GM12878 (cell line): ENCODE measurements around the gene TSEN54. TPM values are rescaled to one million over a fixed set of nuclear protein-coding genes. Genes with fewer than 3 reads are reported as not detected.
"Not testable (repeated sequence)": the region's sequence is repeated elsewhere in the genome, so short reads cannot be mapped to it uniquely, and the experiment has no call there.

Experiments
- ATAC-seq: fragments of 200-7000 bp; cut with Tn5 transposase; 3 replicates; pipeline ENCODE4 v1.9.1; 2020; ENCODE audit warnings: mild to moderate bottlenecking, moderate library complexity
- BruUV-seq: library from RNA; stranded (reverse); fragments of 400-500 nt; replicated peaks from 2 replicates; lab custom pipeline; 2021; lab: Mats Ljungman, UMichigan
- CTCF ChIA-PET: fragments of 300-600 bp; sonication (Branson Sonifier 250); formaldehyde crosslinking; extraction: SDS; loops from one replicate; lab custom pipeline; 2021; ENCODE audit warnings: inconsistent platforms; lab: Yijun Ruan, JAX
- POLR2A ChIA-PET: fragments of 350-600 bp; formaldehyde crosslinking; extraction: SDS; loops from one replicate; lab custom pipeline; 2021; ENCODE audit warnings: inconsistent platforms; lab: Charles Lee
- RAD21 ChIA-PET: fragments of 300-600 bp; sonication (Branson Sonifier 250); formaldehyde crosslinking; loops from one replicate; lab custom pipeline; 2023; ENCODE audit warnings: antibody characterized with exemption; ENCODE audit not compliant: unreplicated experiment; lab: Charles Lee
- SMC1A ChIA-PET: fragments of 300-600 bp; sonication (Branson Sonifier 250); formaldehyde crosslinking; loops from one replicate; lab custom pipeline; 2023; ENCODE audit not compliant: unreplicated experiment, uncharacterized antibody; lab: Charles Lee
- DNase-seq: peaks from one replicate; pipeline ENCODE4 v3.0.0-alpha.2; 2011; ENCODE audit warnings: low read depth, low spot score
- FAIRE-seq: peaks from 3 replicates; lab custom pipeline; 2011; peaks lifted over from hg19 to GRCh38; lab: Jason Lieb, UNC
- H2AFZ ChIP-seq: 2 replicates; pipeline ENCODE4 v1.6.0; 2011; ENCODE audit warnings: low read depth, low read length, control low read depth; ENCODE audit not compliant: control insufficient read depth
- H3K27ac ChIP-seq: 2 replicates; pipeline ENCODE4 v1.5.1; 2011; ENCODE audit warnings: control low read depth; ENCODE audit not compliant: control insufficient read depth, insufficient read depth
- H3K27me3 ChIP-seq, 2 experiments: replicated peaks in 1 of 2; 2 replicates each; pipeline versions ENCODE4 v1.6.0 to v1.6.1; 2011; ENCODE audit warnings: low read length in 1 of 2; ENCODE audit not compliant: control insufficient read depth in 2 of 2, insufficient read depth in 2 of 2
- H3K36me3 ChIP-seq, 2 experiments: 2 replicates each; pipeline ENCODE4 v1.5.1; 2011; ENCODE audit warnings: low read length in 1 of 2; ENCODE audit not compliant: control insufficient read depth in 2 of 2, insufficient read depth in 2 of 2
- H3K4me1 ChIP-seq: 2 replicates; pipeline ENCODE4 v1.6.1; 2011; ENCODE audit warnings: mild to moderate bottlenecking, low read length, moderate library complexity, mixed read lengths; ENCODE audit not compliant: control insufficient read depth, insufficient read depth
- H3K4me2 ChIP-seq: 2 replicates; pipeline ENCODE4 v1.6.0; 2011; ENCODE audit warnings: control low read depth; ENCODE audit not compliant: control insufficient read depth, insufficient read depth
- H3K4me3 ChIP-seq: fragments of 200-600 bp; sonication (generic); 2 replicates; pipeline ENCODE4 v1.5.1; 2016
- H3K79me2 ChIP-seq: 2 replicates; pipeline ENCODE4 v1.6.0; 2011; ENCODE audit warnings: low read length; ENCODE audit not compliant: control insufficient read depth, insufficient read depth
- H3K9ac ChIP-seq: 2 replicates; pipeline ENCODE4 v1.8.0; 2011; ENCODE audit warnings: low read length, control low read depth, mixed read lengths; ENCODE audit not compliant: control insufficient read depth, insufficient read depth
- H3K9me3 ChIP-seq: replicated peaks from 3 replicates; pipeline ENCODE4 v1.5.1; 2011; ENCODE audit warnings: mild to moderate bottlenecking, low read length; ENCODE audit not compliant: control insufficient read depth, insufficient read depth
- H4K20me1 ChIP-seq: 2 replicates; pipeline ENCODE4 v1.6.0; 2011; ENCODE audit not compliant: control insufficient read depth, insufficient read depth
- DPF2 ChIP-seq: fragments of 450-650 bp; IDR thresholded peaks from 2 replicates; pipeline ENCODE4 v1.6.1; 2017; ENCODE audit warnings: mild to moderate bottlenecking
- HDAC2 ChIP-seq: fragments of 200-600 bp; sonication (generic); IDR thresholded peaks from 2 replicates; pipeline ENCODE4 v1.6.1; 2017
- RFX5 ChIP-seq: IDR thresholded peaks from 2 replicates; pipeline ENCODE4 v1.6.1; 2011; ENCODE audit warnings: low read depth, low read length, improper control_type of control experiment
- WGBS: methylation state at CpG from one replicate; pipeline ENCODE4 v1.1.6; 2016; ENCODE audit warnings: low lambda C conversion rate; ENCODE audit not compliant: insufficient replicate concordance, insufficient coverage; ENCODE audit errors: missing lambda C conversion rate; 5-methylcytosine and 5-hydroxymethylcytosine counted together
- in situ Hi-C: fragments of 300-500 bp; cut with MboI; formaldehyde crosslinking; loops from 9 replicates; pipeline ENCODE4 v1.14.3; 2018; ENCODE audit warnings: mixed read lengths
- intact Hi-C: fragments of 100-400 bp; cut with micrococcal nuclease; formaldehyde crosslinking; loops from one replicate; pipeline ENCODE4 v1.14.2; 2022; ENCODE audit not compliant: unreplicated experiment
- polyA plus RNA-seq, 11 experiments: library from polyadenylated mRNA; depleted of rRNA in 4 of 11; unstranded in 6 of 11; stranded (reverse) in 5 of 11; fragments of >200 nt; fragmentation: Nextera tagmentation in 4 of 11; fragmentation: Illumina TruSeq in 1 of 11; extraction: Ambion mirVana in 4 of 11; extraction: Trizol in 1 of 11; gene quantifications; 1 replicate in 1 of 11; 2 replicates in 10 of 11; pipeline versions ENCODE4 v1.2.1 to v1.2.3, GENCODE V29; 2011 to 2016; ENCODE audit warnings: inconsistent platforms in 2 of 11, missing spikeins in 2 of 11, low read depth in 1 of 11
- total RNA-seq, 4 experiments: library from RNA; depleted of rRNA in 3 of 4; stranded (reverse); fragments of >200 nt in 3 of 4; fragmentation: Illumina TruSeq in 1 of 4; extraction: Trizol in 1 of 4; gene quantifications; 2 replicates each; pipeline versions ENCODE4 v1.2.1 to v1.2.3, GENCODE V29; 2013 to 2021

TSEN54 gene
- total and polyA plus RNA-seq, 10 of the 15 experiments (the other 5 are each of a cell fraction or from before 2014, with no cell fraction given): 7.1 to 48.0 (median 41.1) TPM

- no peaks in the 10 kb centered on the region for H3K27me3 ChIP-seq
- no peak overlapping the region for H3K9ac ChIP-seq
- H4K20me1 ChIP-seq: no peaks in the 10 kb centered on the region
- ChIA-PET POLR2A (interaction anchor here (1.4 kb wide), 1 partner anchor 123 kb away, joined by 4 read pairs; no protein-coding TSS in a partner anchor), CTCF (interaction anchor here (0.6 to 1.8 kb wide), 5 partner anchors 9 to 72 kb away, joined by 3 to 7 read pairs (median 3); no protein-coding TSS in a partner anchor), SMC1A (interaction anchor here (0.8 to 1.8 kb wide), 3 partner anchors 55 to 230 kb away, joined by 4 read pairs; partner anchors contain the start of gene SLC25A19), RAD21 (interaction anchor here (1.2 kb wide), 1 partner anchor 230 kb away, joined by 4 read pairs; the partner anchor contains the start of gene SLC25A19)
- intact Hi-C loops: loop anchor here (10.0 kb wide), 1 partner anchor 254 kb away; the partner anchor contains the start of genes GGA3 and MRPS7
- BruUV-seq: no TSS peak
- H3K4me2 ChIP-seq: peak overlapping the region; percentile 64; the same call in 1 of the 2 replicates
- H3K79me2 ChIP-seq: peaks cover 14% of the 10 kb centered on the region
- WGBS: 90% methylated on average over 9 of the region's 9 CpGs
- H2AFZ ChIP-seq: no peak overlapping the region
- in situ Hi-C loops: no loop called here
- no peak for ATAC-seq
- FAIRE-seq: no peak
- peaks cover 0 to 2% of the 10 kb centered on the region in 2 experiments; a peak in 3 of 4 replicates for H3K36me3 ChIP-seq
- no peak overlapping the region for H3K4me3 ChIP-seq
- TF ChIP-seq DPF2 (0 out of 2 replicates have a peak, but pooled peaks have one; percentile 23), RFX5 (no peak), HDAC2 (no peak)
- no peak for DNase-seq
- peaks cover 20% of the 10 kb centered on the region for H3K4me1 ChIP-seq
- peak overlapping the region; percentile 62 for H3K27ac ChIP-seq
- no peaks in the 10 kb centered on the region for H3K9me3 ChIP-seq
Observed at GRCh38 chr17:75518983-75519537, 2.7 kb downstream of the TSEN54 start.

GRCh38 chr17:75520413-75520812, 4.1 kb downstream of the TSEN54 start:
- H3K27me3 ChIP-seq, H3K9ac ChIP-seq, H3K36me3 ChIP-seq, ATAC-seq, H3K4me3 ChIP-seq, H3K9me3 ChIP-seq, DNase-seq, H3K4me2 ChIP-seq, in situ Hi-C loops, BruUV-seq, H3K27ac ChIP-seq, H4K20me1 ChIP-seq, H2AFZ ChIP-seq, intact Hi-C loops, SMC1A ChIA-PET, FAIRE-seq: not testable (repeated sequence)
- RAD21 ChIA-PET: interaction anchor here (1.2 kb wide), 1 partner anchor 231 kb away, joined by 4 read pairs; the partner anchor contains the start of gene SLC25A19
- peaks cover 20% of the 10 kb centered on the region for H3K4me1 ChIP-seq
- POLR2A ChIA-PET: interaction anchor here (0.6 kb wide), 2 partner anchors 91 to 241 kb away, joined by 3 to 7 read pairs; no protein-coding TSS in a partner anchor
- 98% methylated on average over 7 of the region's 8 CpGs for WGBS
- H3K79me2 ChIP-seq: peaks cover 14% of the 10 kb centered on the region
- CTCF ChIA-PET: interaction anchor here (0.6 kb wide), 1 partner anchor 38 kb away, joined by 3 read pairs; no protein-coding TSS in a partner anchor
